ENCODE data around the gene PCDHA1. TPM values are rescaled to one million over a fixed set of nuclear protein-coding genes. Genes with fewer than 3 reads are reported as not detected.

Gene PCDHA1
- total RNA-seq, 1 experiment from 2014 or later: not detected

DNA sequence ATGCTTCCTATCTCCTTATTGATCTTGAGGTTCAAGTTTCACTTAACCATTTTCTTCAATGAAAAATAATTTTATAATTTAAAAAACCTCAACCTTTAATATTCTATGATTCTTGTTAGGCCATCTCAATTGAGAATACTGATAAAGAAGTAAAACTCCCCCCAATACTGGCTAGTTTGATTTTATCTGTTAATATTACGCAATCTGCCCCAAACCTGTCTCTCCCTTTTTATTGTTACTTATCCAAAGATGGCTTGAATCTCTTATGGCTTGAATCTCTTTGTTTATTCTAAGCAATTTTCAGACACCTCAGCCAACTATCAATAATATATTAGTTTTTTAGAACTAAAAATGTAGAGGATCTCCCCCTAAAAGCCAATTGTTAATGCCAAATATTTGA, 176.2 kb downstream of the PCDHA1 start:
- BruUV-seq (replicated peaks): no TSS peak
- no peak for ATAC-seq

More for the DNA sequence above, 176.2 kb downstream of the PCDHA1 start:
- no peak overlapping the region for H3K4me3 ChIP-seq (replicated peaks in 1 of 2; ENCODE audit: low read depth in 1 of 2, low read length in 2 of 2)
- no peaks in the 10 kb centered on the region for H3K27me3 ChIP-seq (ENCODE audit: insufficient read depth, low read length)
- no peak for DNase-seq (ENCODE audit: low read depth, low spot score)
- intact Hi-C loops (cut with micrococcal nuclease): no loop called here
- H3K9me2 ChIP-seq (ENCODE audit: insufficient read depth): no peaks in the 10 kb centered on the region
- TF ChIP-seq TCF7L2 (IDR thresholded peaks at IDR 0.05; ENCODE audit: borderline replicate concordance, extremely low read depth, insufficient read depth, insufficient read length) (no peak), JUND (IDR thresholded peaks at IDR 0.05) (no peak), POLR2A (IDR thresholded peaks at IDR 0.05; ENCODE audit: borderline replicate concordance, extremely low read depth, insufficient read depth, insufficient read length) (no peak), ELF1 (IDR thresholded peaks at IDR 0.05; ENCODE audit: borderline replicate concordance, low read depth) (no peak), EGR1 (IDR thresholded peaks at IDR 0.05; ENCODE audit: low read depth) (no peak), MAX (IDR thresholded peaks at IDR 0.05) (no peak), POLR2AphosphoS5 (IDR thresholded peaks at IDR 0.05; ENCODE audit: low read depth, low read length) (no peak), EZH2 (IDR thresholded peaks at IDR 0.05) (no peak), ZNF274 (IDR thresholded peaks at IDR 0.05; ENCODE audit: low read depth, low read length) (no peak), CTCF (IDR thresholded peaks at IDR 0.05 in 2 of 3, conservative IDR thresholded peaks at IDR 0.05 in 1 of 3; ENCODE audit: borderline replicate concordance in 1 of 3, insufficient read depth in 1 of 3, low read depth in 2 of 3, low read length in 2 of 3) (no peak)
- TF ChIP-seq, protein P1, sequence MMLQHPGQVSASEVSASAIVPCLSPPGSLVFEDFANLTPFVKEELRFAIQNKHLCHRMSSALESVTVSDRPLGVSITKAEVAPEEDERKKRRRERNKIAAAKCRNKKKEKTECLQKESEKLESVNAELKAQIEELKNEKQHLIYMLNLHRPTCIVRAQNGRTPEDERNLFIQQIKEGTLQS (IDR thresholded peaks at IDR 0.05): no peak
- peaks cover 9 to 19% of the 10 kb centered on the region in 2 experiments; a peak in 3 of 4 replicates for H3K4me1 ChIP-seq (ENCODE audit: control insufficient read depth in 1 of 2, insufficient read depth in 2 of 2, low read length in 2 of 2)
- H3K4me2 ChIP-seq (ENCODE audit: low read length): no peak overlapping the region
- H3K9ac ChIP-seq (ENCODE audit: low read length): no peak overlapping the region
- H3K27ac ChIP-seq (ENCODE audit: low read depth, low read length): no peak overlapping the region
- no peaks in the 10 kb centered on the region for H3K79me2 ChIP-seq (ENCODE audit: insufficient read depth, low read length)
- no peaks in the 10 kb centered on the region for H4K20me1 ChIP-seq (ENCODE audit: insufficient read depth)
- H2AFZ ChIP-seq (ENCODE audit: low read depth, low read length, poor library complexity, severe bottlenecking): no peak overlapping the region
- RAD21 ChIA-PET (ENCODE audit: low non-redundant PET in 1 of 2, low total read pairs in 2 of 2, uncharacterized antibody in 2 of 2, unreplicated experiment in 2 of 2): no interaction called here
- CTCF ChIA-PET: no interaction called here
- POLR2A ChIA-PET: no interaction called here
- H3K36me3 ChIP-seq (ENCODE audit: control insufficient read depth in 1 of 2, insufficient read depth in 2 of 2, low read length in 2 of 2): no peaks in the 10 kb centered on the region
- H3K9me3 ChIP-seq (ENCODE audit: control insufficient read depth in 1 of 2, insufficient read depth in 1 of 2, low read depth in 1 of 2, low read length in 2 of 2): no peaks in the 10 kb centered on the region

Measured in HCT116 (cell line).